Activated CD4-positive, alpha-beta T cell treated with anti-CD3 and anti-CD28 coated beads, Interleukin-2, amount 10 ng/mL, durations not matched to agents 7 days and 5 days (primary cell): ENCODE results near the gene ELOVL6. TPM values are rescaled to one million over a fixed set of nuclear protein-coding genes. Genes with fewer than 3 reads are reported as not detected.
"Not testable (repeated sequence)": the region's sequence is repeated elsewhere in the genome, so short reads cannot be mapped to it uniquely, and the experiment has no call there.

Experiments
- CTCF ChIA-PET: fragments of 350-600 bp; sonication (Branson Sonifier 250); formaldehyde crosslinking; loops from one replicate; lab custom pipeline; 2021; ENCODE audit warnings: antibody characterized with exemption; lab: Charles Lee
- POLR2A ChIA-PET: fragments of 350-600 bp; sonication (Branson Sonifier 250); formaldehyde crosslinking; loops from one replicate; lab custom pipeline; 2021; ENCODE audit warnings: antibody characterized with exemption; lab: Charles Lee
- DNase-seq: peaks from one replicate; pipeline ENCODE4 v3.0.0-alpha.2; 2020
- H3K27ac Mint-ChIP-seq: one replicate; pipeline ENCODE4 v1.8.0; 2021; ENCODE audit warnings: mild to moderate bottlenecking, moderate library complexity, mixed read lengths
- H3K27me3 Mint-ChIP-seq: one replicate; pipeline ENCODE4 v1.8.0; 2021; ENCODE audit warnings: mixed read lengths
- H3K36me3 Mint-ChIP-seq: one replicate; pipeline ENCODE4 v1.8.0; 2021; ENCODE audit warnings: low read depth, mixed read lengths
- H3K4me1 Mint-ChIP-seq: one replicate; pipeline ENCODE4 v1.8.0; 2021; ENCODE audit warnings: mixed read lengths
- H3K4me3 Mint-ChIP-seq: one replicate; pipeline ENCODE4 v1.8.0; 2021; ENCODE audit warnings: mild to moderate bottlenecking, moderate library complexity, mixed read lengths
- H3K9me3 Mint-ChIP-seq: one replicate; pipeline ENCODE4 v1.8.0; 2021; ENCODE audit warnings: mixed read lengths
- total RNA-seq, 2 experiments: library from RNA; stranded (reverse); gene quantifications; one replicate each; pipeline ENCODE4 v1.2.3, GENCODE V29; 2021

The ELOVL6 gene, protein sequence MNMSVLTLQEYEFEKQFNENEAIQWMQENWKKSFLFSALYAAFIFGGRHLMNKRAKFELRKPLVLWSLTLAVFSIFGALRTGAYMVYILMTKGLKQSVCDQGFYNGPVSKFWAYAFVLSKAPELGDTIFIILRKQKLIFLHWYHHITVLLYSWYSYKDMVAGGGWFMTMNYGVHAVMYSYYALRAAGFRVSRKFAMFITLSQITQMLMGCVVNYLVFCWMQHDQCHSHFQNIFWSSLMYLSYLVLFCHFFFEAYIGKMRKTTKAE
- total RNA-seq, result 10 to 100 TPM; 14.7 to 16.0 TPM

DNA sequence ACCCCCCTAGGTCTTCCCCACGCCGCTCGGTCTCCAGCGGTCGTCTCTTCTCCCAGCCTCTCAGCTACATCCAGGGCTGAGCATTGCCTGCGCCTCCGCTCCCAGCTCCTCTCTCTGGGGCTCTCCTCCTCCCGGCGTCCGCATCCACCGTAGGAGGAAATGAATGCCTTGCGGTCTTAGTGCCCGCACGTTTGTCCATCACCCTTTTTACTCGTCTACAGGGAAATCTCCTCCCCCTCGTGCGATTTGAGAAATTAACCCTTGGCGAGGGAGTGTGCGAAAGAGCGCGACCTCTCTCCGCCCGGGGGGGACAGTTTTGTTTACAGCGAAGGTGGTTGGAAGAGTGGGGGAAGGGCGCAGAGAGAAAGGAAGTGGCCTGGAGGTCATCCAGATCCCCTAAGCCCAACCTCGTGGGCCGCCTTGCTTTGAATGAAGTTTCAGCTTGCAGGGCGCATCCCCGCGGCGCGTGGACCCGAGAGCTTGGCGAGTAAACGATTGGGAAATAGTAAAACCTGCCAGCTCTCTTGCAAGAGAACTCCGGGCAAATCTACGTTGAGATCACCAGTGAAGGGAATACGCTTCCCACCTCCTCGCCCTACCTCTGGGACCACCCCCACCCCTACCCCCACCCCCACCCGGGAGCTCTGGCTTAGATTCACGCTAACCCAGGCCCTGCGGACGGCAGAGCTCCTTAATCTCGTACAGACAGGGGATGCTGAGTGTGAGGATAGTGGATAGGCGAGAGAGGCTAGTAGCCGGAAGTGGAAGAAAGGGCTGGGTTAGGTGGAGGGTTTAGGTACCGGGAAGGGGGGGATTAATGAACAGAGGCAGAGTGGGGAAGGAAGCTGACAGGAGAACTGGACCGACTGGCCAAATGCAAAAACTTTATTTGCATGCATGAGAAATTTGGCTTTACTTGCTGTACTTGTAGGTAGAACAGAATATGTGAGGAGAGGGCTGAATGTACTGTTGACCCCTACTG lies at the start of gene ELOVL6:
Gene ELOVL6, minus strand, starts transcription at position 181 of the 982 bp plus-strand sequence. CDS start 280 bp downstream, outside the sequence.
- Mint-ChIP-seq H3K4me1 (peaks cover 27% of the 10 kb centered on the region), H3K4me3 (peak within 1 kb of the TSS; percentile 99), H3K9me3 (no peaks in the 10 kb centered on the region), H3K27ac (peak within 1 kb of the TSS; percentile 97), H3K36me3 (peaks cover 3% of the 10 kb centered on the region), H3K27me3 (no peaks in the 10 kb centered on the region)
- ChIA-PET POLR2A (interaction anchor here (0.6 to 0.7 kb wide), 3 partner anchors 13 to 143 kb away, joined by 3 read pairs; no protein-coding TSS in a partner anchor), CTCF (interaction anchor here (0.8 to 1.4 kb wide), 3 partner anchors 23 to 156 kb away, joined by 3 read pairs; no protein-coding TSS in a partner anchor)
- peak; percentile 38 for DNase-seq

DNA sequence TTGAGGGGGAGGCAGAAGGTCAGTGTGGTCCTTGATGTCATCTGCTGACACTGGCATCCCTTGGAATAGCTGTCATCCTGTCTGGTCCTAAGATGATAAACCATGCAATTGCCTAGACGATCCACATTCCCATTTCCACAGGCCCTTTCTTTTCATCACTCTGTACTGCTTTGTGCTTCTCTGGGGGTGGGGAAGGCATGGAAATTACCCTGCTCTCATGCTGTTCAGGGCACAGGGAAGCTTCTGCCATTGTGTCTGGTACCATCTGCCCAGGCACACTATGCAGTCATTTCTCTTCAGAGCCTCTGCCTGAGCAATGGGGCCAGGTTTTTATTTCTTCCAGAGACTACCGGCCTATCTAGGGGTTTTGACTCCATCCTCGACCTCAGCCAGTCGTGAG lies 49.7 kb upstream of the ELOVL6 start:
- no peaks in the 10 kb centered on the region for H3K9me3 Mint-ChIP-seq
- H3K27me3 Mint-ChIP-seq, result peaks cover 8% of the 10 kb centered on the region
- CTCF ChIA-PET, result no interaction called here
- no peak overlapping the region for H3K4me3 Mint-ChIP-seq
- H3K36me3 Mint-ChIP-seq, result no peaks in the 10 kb centered on the region
- DNase-seq, result no peak
- no peak overlapping the region for H3K27ac Mint-ChIP-seq
- POLR2A ChIA-PET, result no interaction called here
- H3K4me1 Mint-ChIP-seq, result no peaks in the 10 kb centered on the region

DNA sequence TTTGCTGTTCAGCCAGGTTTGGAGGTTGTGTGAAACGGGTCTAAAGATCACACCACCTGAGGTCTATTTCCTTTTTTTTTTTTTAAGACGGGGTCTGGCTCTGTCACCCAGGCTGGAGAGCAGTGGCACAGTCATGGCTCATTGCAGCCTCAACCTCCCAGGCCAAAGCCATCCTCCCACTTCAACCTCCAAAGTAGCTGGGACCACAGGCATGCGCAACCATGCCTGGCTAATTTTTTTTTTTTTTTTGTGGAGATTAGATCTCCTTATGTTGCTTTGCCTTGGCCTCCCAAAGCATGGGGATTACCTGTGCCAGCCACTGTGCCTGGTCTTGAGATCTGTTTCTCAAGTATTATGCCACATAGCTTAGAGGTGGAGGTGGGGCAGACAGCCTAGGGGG lies 49.2 kb upstream of the ELOVL6 start:
- ChIA-PET POLR2A (no interaction called here), CTCF (interaction anchor here (0.7 kb wide), 1 partner anchor 822 kb away, joined by 4 read pairs; no protein-coding TSS in a partner anchor)

DNA sequence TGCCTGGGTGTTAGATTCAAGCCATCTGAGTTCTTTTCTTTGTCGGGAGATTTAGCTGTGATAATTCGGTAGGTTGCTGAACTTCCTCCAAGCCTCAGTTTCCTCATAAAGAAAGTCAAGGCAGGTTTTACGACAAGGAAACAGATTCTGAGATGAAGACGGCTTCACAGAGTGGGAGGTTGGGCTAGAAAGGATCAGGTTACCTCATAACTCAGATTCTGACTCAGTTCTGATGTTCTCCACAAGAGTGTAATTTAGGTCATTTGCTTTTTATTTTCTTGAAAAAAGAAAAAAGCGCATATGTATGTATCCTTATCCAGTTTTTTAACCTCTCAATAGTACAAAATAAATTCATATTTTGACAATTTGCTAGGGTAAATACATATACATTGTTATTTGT lies 47.2 kb upstream of the ELOVL6 start:
- DNase-seq, result no peak
- Mint-ChIP-seq H3K27me3 (peaks cover 6% of the 10 kb centered on the region), H3K27ac (no peak overlapping the region), H3K9me3 (no peaks in the 10 kb centered on the region), H3K36me3 (no peaks in the 10 kb centered on the region), H3K4me1 (no peaks in the 10 kb centered on the region), H3K4me3 (no peak overlapping the region)
- POLR2A ChIA-PET, result no interaction called here
- CTCF ChIA-PET, result no interaction called here

More for the DNA sequence above, 49.2 kb upstream of the ELOVL6 start:
- Mint-ChIP-seq H3K36me3 (no peaks in the 10 kb centered on the region), H3K9me3 (no peaks in the 10 kb centered on the region), H3K27ac (no peak overlapping the region), H3K27me3 (peaks cover 8% of the 10 kb centered on the region), H3K4me1 (no peaks in the 10 kb centered on the region), H3K4me3 (no peak overlapping the region)
- no peak for DNase-seq

GRCh38 chr4:110236324-110236723 lies 37.9 kb upstream of the ELOVL6 start:
- Mint-ChIP-seq H3K9me3 (no peaks in the 10 kb centered on the region), H3K27me3 (peaks cover 10% of the 10 kb centered on the region), H3K27ac (no peak overlapping the region), H3K4me3 (no peak overlapping the region), H3K36me3 (no peaks in the 10 kb centered on the region), H3K4me1 (no peaks in the 10 kb centered on the region)
- ChIA-PET CTCF (interaction anchor here (1.3 kb wide), 1 partner anchor 8 kb away, joined by 4 read pairs; no protein-coding TSS in a partner anchor), POLR2A (no interaction called here)
- DNase-seq, result no peak

- H3K27ac Mint-ChIP-seq, H3K36me3 Mint-ChIP-seq, CTCF ChIA-PET, H3K9me3 Mint-ChIP-seq, DNase-seq, H3K27me3 Mint-ChIP-seq, H3K4me3 Mint-ChIP-seq, H3K4me1 Mint-ChIP-seq, POLR2A ChIA-PET: not testable (repeated sequence)
Measured at GRCh38 chr4:110233581-110233980, 35.2 kb upstream of the ELOVL6 start.

- Mint-ChIP-seq H3K9me3 (no peaks in the 10 kb centered on the region), H3K27me3 (peaks cover 8% of the 10 kb centered on the region), H3K4me1 (no peaks in the 10 kb centered on the region), H3K36me3 (no peaks in the 10 kb centered on the region), H3K27ac (no peak overlapping the region), H3K4me3 (no peak overlapping the region)
- ChIA-PET CTCF (no interaction called here), POLR2A (no interaction called here)
- DNase-seq, result no peak
Measured at GRCh38 chr4:110231869-110232268, 33.5 kb upstream of the ELOVL6 start.

DNA sequence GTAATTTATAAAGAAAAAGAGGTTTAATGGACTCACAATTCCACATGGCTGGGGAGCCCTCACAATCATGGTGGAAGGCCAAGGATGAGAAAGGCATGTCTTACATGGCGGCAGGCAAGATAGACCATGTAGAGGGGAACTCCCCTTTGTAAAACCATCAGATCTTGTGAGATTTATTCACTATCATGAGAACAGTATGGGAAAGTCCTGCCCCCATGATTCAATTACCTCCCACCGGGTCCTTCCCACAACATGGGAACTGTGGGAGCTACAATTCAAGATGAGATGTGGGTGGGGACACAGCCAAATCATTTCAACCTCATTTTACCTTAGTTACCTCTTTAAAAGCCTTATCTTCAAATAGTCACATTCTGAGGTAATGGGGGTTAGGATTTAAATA lies 30.9 kb upstream of the ELOVL6 start:
- peaks cover 5% of the 10 kb centered on the region for H3K27me3 Mint-ChIP-seq
- H3K36me3 Mint-ChIP-seq, result no peaks in the 10 kb centered on the region
- ChIA-PET CTCF (no interaction called here), POLR2A (no interaction called here)
- H3K9me3 Mint-ChIP-seq, result no peaks in the 10 kb centered on the region
- no peaks in the 10 kb centered on the region for H3K4me1 Mint-ChIP-seq
- H3K4me3 Mint-ChIP-seq, result no peak overlapping the region
- no peak overlapping the region for H3K27ac Mint-ChIP-seq
- DNase-seq, result no peak

DNA sequence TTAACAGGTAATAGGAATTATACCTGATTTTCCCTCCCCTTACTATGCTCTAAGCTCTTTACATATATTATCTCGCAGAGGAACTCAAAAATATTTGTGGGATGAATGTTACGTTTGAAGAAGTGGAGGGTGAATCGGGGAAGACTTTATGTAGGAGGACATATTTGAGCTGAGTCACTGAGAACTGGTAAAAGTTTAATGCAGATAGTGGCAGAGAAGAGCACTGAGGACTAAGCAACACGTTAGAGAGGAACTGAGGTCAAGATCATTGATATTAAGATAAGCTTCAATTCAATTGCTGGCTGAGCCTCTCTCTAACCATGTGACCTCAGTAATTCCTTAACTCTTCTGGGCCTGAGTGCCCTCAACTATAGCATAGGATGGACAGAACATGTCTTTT lies 26.4 kb upstream of the ELOVL6 start:
- POLR2A ChIA-PET, result no interaction called here
- CTCF ChIA-PET, result interaction anchor here (1.1 kb wide), 1 partner anchor 14 kb away, joined by 3 read pairs; no protein-coding TSS in a partner anchor
- H3K4me1 Mint-ChIP-seq, result peaks cover 17% of the 10 kb centered on the region
- peaks cover 11% of the 10 kb centered on the region for H3K27me3 Mint-ChIP-seq
- peaks cover 9% of the 10 kb centered on the region for H3K9me3 Mint-ChIP-seq
- no peaks in the 10 kb centered on the region for H3K36me3 Mint-ChIP-seq
- no peak overlapping the region for H3K27ac Mint-ChIP-seq
- DNase-seq, result no peak
- no peak overlapping the region for H3K4me3 Mint-ChIP-seq

- H3K4me3 Mint-ChIP-seq, result no peak overlapping the region
- H3K27me3 Mint-ChIP-seq, result peaks cover 11% of the 10 kb centered on the region
- H3K9me3 Mint-ChIP-seq, result peaks cover 12% of the 10 kb centered on the region
- H3K27ac Mint-ChIP-seq, result no peak overlapping the region
- H3K36me3 Mint-ChIP-seq, result peaks cover 1% of the 10 kb centered on the region
- ChIA-PET POLR2A (no interaction called here), CTCF (no interaction called here)
- DNase-seq, result no peak
- H3K4me1 Mint-ChIP-seq, result peaks cover 24% of the 10 kb centered on the region
Measured at GRCh38 chr4:110224142-110224541, 25.7 kb upstream of the ELOVL6 start.

DNA sequence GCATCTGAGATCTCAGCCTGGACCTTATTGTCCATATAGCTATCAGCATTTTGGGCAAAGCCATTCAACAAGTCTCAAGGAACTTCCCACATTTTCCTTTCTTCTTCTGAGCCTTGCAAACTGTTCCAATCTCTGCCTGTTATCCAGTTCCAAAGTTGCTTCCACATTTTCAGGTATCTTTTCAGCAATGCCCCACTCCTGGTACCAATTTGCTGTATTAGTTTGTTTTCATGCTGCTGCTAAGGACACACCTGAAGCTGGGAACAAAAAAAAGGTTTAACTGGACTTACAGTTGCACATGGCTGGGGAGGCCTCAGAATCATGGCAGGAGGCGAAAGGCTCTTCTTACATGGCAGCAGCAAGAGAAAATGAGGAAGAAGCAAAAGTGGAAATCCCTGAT lies 20.5 kb upstream of the ELOVL6 start:
- H3K4me3 Mint-ChIP-seq, DNase-seq, H3K36me3 Mint-ChIP-seq, H3K27ac Mint-ChIP-seq, POLR2A ChIA-PET, CTCF ChIA-PET: not testable (repeated sequence)
- H3K27me3 Mint-ChIP-seq, result peaks cover 19% of the 10 kb centered on the region
- H3K4me1 Mint-ChIP-seq, result peaks cover 26% of the 10 kb centered on the region
- H3K9me3 Mint-ChIP-seq, result peaks cover 22% of the 10 kb centered on the region

GRCh38 chr4:110217181-110217580 lies 18.8 kb upstream of the ELOVL6 start:
- peaks cover 15% of the 10 kb centered on the region for H3K27me3 Mint-ChIP-seq
- CTCF ChIA-PET, H3K4me3 Mint-ChIP-seq, DNase-seq, POLR2A ChIA-PET, H3K36me3 Mint-ChIP-seq, H3K27ac Mint-ChIP-seq: not testable (repeated sequence)
- H3K9me3 Mint-ChIP-seq, result peaks cover 21% of the 10 kb centered on the region
- H3K4me1 Mint-ChIP-seq, result peaks cover 26% of the 10 kb centered on the region

DNA sequence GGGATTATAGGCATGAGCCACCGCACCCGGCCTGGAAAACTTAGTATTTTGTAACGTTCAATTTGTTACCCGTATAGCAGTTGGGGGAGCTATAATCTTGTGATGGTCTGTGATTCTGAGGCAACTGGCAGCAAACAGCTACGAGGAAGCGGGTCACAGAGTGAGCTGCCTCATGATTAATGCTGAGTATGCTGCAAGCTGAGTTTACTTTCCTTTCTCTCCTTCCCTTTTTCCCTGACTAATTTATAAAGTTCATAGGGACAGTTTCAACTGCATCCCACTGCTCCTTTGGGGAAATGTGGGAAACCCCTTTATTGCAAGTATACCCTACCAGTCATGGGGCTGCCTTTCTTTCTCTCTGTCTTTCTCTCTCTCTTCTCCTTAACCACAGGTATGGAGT lies 17.7 kb upstream of the ELOVL6 start:
- no peak overlapping the region for H3K27ac Mint-ChIP-seq
- peaks cover 19% of the 10 kb centered on the region for H3K4me1 Mint-ChIP-seq

More for the DNA sequence above, 17.7 kb upstream of the ELOVL6 start:
- no peak overlapping the region for H3K4me3 Mint-ChIP-seq
- POLR2A ChIA-PET, result no interaction called here
- peaks cover 19% of the 10 kb centered on the region for H3K9me3 Mint-ChIP-seq
- DNase-seq, result no peak
- CTCF ChIA-PET, result no interaction called here
- peaks cover 15% of the 10 kb centered on the region for H3K27me3 Mint-ChIP-seq
- peaks cover 7% of the 10 kb centered on the region for H3K36me3 Mint-ChIP-seq
